Measurements from ENCODE around the gene DNAH6. TPM values are rescaled to one million over a fixed set of nuclear protein-coding genes. Genes with fewer than 3 reads are reported as not detected.

Gene DNAH6
- total RNA-seq, 6 experiments from 2014 or later = 0.66 to 2.3 (median 1.3) TPM

GRCh38 chr2:84801811-84802210, 285.5 kb downstream of the DNAH6 start:
- H3K4me1 ChIP-seq = no peaks in the 10 kb centered on the region
- DNase-seq (no peak), ATAC-seq (no peak)
- WGBS (ENCODE audit: insufficient coverage, low coverage, low lambda C conversion rate, missing lambda C conversion rate) = 70% methylated on average over 2 of the region's 2 CpGs
- H3K36me3 ChIP-seq = no peaks in the 10 kb centered on the region
- TF ChIP-seq POLR2A (IDR thresholded peaks at IDR 0.05) (no peak), CTCF (IDR thresholded peaks at IDR 0.05) (no peak)
- no peaks in the 10 kb centered on the region for H3K27me3 ChIP-seq
- H3K9me3 ChIP-seq = no peaks in the 10 kb centered on the region
- no peak overlapping the region for H3K4me3 ChIP-seq
- intact Hi-C loops (cut with DNase I) = no loop called here
- H3K27ac ChIP-seq = no peak overlapping the region

- no peak overlapping the region for H3K27ac ChIP-seq
- no peaks in the 10 kb centered on the region for H3K27me3 ChIP-seq
- H3K4me3 ChIP-seq = no peak overlapping the region
- no peaks in the 10 kb centered on the region for H3K36me3 ChIP-seq
- no peak for DNase-seq
- H3K9me3 ChIP-seq = no peaks in the 10 kb centered on the region
- no peak for TF ChIP-seq POLR2A (IDR thresholded peaks at IDR 0.05)
- TF ChIP-seq CTCF (IDR thresholded peaks at IDR 0.05) = no peak
- 41% methylated on average over 1 of the region's 1 CpG for WGBS (ENCODE audit: insufficient coverage, low coverage, low lambda C conversion rate, missing lambda C conversion rate)
- no peak for ATAC-seq
- intact Hi-C loops (cut with DNase I) = no loop called here
- H3K4me1 ChIP-seq = no peaks in the 10 kb centered on the region
Observed at GRCh38 chr2:84805250-84805958, 289.1 kb downstream of the DNAH6 start.

- no peak for DNase-seq
- TF ChIP-seq POLR2A (IDR thresholded peaks at IDR 0.05) = no peak
- TF ChIP-seq CTCF (IDR thresholded peaks at IDR 0.05) = no peak
- peak in 3 of 4 donors; percentile 29 to 42 (median 36) for ATAC-seq
- H3K4me3 ChIP-seq = no peak overlapping the region
- 60% methylated on average over 4 of the region's 4 CpGs for WGBS (ENCODE audit: insufficient coverage, low coverage, low lambda C conversion rate, missing lambda C conversion rate)
- H3K36me3 ChIP-seq = no peaks in the 10 kb centered on the region
- intact Hi-C loops (cut with DNase I) = no loop called here
- no peak overlapping the region for H3K27ac ChIP-seq
- no peaks in the 10 kb centered on the region for H3K4me1 ChIP-seq
- H3K9me3 ChIP-seq = no peaks in the 10 kb centered on the region
- no peaks in the 10 kb centered on the region for H3K27me3 ChIP-seq
Observed at GRCh38 chr2:84807063-84807485, 290.8 kb downstream of the DNAH6 start.

GRCh38 chr2:84808279-84808678, 292.0 kb downstream of the DNAH6 start:
- H3K4me1 ChIP-seq = no peaks in the 10 kb centered on the region
- intact Hi-C loops (cut with DNase I) = no loop called here
- no peaks in the 10 kb centered on the region for H3K9me3 ChIP-seq
- DNase-seq (no peak), ATAC-seq (no peak)
- WGBS (ENCODE audit: insufficient coverage, low coverage, low lambda C conversion rate, missing lambda C conversion rate) = 73% methylated on average over 4 of the region's 4 CpGs
- H3K36me3 ChIP-seq = no peaks in the 10 kb centered on the region
- TF ChIP-seq CTCF (IDR thresholded peaks at IDR 0.05) (no peak), POLR2A (IDR thresholded peaks at IDR 0.05) (no peak)
- H3K27me3 ChIP-seq = no peaks in the 10 kb centered on the region
- H3K4me3 ChIP-seq = no peak overlapping the region
- H3K27ac ChIP-seq = no peak overlapping the region

Data from right lobe of liver (tissue), 6 donors.